Activated CD4-positive, CD25-positive, alpha-beta regulatory T cell treated with anti-CD3 and anti-CD28 coated beads, Interleukin-2, amount 50 U/mL, for 72 hours (primary cell): Measurements from ENCODE around the gene GORASP1.
A peak's percentile ranks its signal among the peaks of the same experiment; 100 is the strongest.

Experiments used
- DNase-seq: peaks from one replicate; pipeline ENCODE4 v3.0.0; 2021

The GORASP1 gene

GRCh38 chr3:39107388-39108199, at the start of gene GORASP1, which contains the start of gene TTC21A:
TSS of gene GORASP1 (minus strand) at chr3:39107627. CDS start at chr3:39107541, 86 bp downstream.
TSS of gene TTC21A (plus strand) at chr3:39107680. CDS start at chr3:39107838, 158 bp downstream.
- peak; percentile 61 for DNase-seq

- DNase-seq, result peak; percentile 17
Measured at GRCh38 chr3:39156421-39156820, 49.0 kb upstream of the GORASP1 start.

GRCh38 chr3:39154280-39155021, 47.0 kb upstream of the GORASP1 start:
- DNase-seq, result peak; percentile 31

DNA sequence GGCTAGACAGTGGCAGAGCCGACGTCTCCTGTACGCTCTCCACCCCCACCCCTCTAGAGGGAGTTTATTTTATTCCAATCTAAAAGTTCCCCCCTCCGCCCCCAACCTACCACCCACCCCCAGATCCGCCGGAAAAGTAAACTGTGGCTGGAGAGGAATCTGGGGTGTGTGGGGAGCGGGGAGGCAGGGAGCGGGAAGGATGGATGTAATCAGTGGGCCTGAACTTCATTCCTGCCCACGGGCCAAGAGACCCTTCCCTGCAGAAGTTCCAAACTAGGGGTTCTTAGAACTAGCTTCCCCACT, 46.5 kb upstream of the GORASP1 start:
- DNase-seq, result no peak

- DNase-seq, result peak; percentile 50
Measured at GRCh38 chr3:39150803-39151631, 43.6 kb upstream of the GORASP1 start.

GRCh38 chr3:39150148-39150802, 42.8 kb upstream of the GORASP1 start:
- DNase-seq, result peak; percentile 24

GRCh38 chr3:39149498-39150147, 42.2 kb upstream of the GORASP1 start:
- peak; percentile 17 for DNase-seq

- DNase-seq, result peak; percentile 2
Measured at GRCh38 chr3:39149059-39149455, 41.6 kb upstream of the GORASP1 start.

DNA sequence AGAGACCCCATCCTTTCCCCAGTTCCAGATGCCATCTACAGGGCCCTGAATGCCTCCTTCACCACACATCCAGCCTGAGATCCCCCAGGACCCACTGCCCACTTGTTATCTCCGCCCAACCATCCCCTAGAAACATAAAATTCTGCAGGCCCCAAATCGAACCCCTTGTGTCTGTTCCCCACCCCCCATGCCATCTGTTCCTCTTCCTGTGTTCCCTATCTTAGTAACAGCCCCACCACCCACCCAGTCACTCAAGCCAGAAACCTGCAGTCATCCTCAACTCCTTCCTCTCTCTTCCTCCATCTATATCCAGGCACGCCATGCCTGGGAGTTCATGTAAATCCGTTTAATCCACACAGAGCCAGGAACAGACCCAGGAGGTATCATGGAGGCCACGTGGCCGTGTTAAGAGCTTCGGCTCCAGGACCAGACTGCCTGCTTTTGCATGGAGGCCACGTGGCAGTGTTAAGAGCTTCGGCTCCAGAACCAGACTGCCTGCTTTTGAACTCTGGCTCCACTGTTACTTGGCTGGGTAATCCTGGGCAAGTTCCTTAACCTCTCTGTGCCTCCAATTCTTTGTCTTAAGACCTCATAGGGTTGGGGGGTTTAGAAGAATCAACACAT, 41.1 kb upstream of the GORASP1 start:
- DNase-seq, result peak; percentile 28

GRCh38 chr3:39147711-39148434, 40.4 kb upstream of the GORASP1 start:
- peak; percentile 32 for DNase-seq

DNA sequence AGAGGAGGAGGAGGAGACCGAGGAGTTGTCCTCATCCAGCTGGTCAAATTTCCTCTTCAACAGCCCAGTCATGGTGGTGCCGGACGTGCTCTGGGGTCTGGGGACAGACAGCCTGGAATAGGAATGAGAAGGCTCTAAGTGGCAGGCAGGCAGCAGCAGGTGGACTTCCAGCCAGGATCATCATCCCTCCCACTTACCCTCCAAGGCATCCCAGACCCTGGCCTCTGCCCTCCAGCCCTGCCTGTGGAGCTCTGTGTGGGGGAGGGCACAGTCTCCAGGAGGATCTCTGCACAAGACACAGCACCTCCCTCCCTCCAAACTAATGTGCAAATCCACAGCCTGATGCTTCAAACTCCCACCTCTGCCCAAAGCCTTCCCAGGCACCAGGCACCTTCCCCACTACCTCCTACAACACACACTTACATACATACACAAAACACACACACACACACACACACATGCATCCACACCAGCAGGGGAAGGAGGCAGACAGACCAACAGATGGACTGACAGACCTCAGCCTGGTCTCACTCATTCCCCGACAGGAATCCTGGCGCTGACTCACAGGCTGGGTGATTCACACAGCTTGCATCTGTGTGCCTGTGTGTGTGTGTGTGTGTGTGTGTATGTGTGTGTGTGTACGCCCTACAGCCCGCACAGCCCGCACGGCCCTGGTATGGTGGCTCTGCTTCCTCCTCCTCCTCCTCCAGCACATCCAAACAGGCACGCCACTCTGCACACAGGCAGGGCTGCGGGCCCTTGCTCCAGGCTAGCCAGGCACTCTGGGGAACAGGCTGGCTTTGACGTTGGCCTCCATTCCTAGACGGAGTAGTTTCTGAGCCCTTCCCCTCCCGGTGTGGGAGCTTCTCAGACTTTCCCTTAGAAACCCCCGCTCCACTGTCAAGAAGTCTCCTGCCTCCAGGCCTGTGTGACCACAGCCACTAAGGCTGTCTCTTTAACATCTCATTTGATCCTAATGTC, 39.5 kb upstream of the GORASP1 start:
- DNase-seq, result no peak

DNA sequence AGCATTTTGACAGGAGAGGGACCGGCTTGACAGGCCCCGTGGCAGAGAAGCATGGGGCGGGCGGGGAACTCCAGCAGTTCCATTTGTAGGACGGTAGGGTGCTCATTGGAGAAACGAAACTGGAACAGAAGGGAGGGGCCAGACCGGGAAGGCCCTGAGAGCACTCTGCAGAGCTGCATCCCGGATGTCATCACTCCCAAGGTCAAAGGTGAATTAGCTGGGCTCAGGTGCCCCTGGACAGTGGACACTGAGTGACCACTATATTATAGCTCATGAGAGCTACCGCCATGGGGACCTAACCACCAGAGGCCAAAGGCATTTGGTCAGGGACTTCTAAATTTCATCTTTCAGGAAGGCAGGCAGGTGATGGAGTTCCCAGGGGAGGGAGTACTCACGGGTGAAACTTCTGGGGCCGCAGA, 38.7 kb upstream of the GORASP1 start:
- DNase-seq, result no peak

GRCh38 chr3:39144748-39145380, 37.4 kb upstream of the GORASP1 start:
- no peak for DNase-seq

DNA sequence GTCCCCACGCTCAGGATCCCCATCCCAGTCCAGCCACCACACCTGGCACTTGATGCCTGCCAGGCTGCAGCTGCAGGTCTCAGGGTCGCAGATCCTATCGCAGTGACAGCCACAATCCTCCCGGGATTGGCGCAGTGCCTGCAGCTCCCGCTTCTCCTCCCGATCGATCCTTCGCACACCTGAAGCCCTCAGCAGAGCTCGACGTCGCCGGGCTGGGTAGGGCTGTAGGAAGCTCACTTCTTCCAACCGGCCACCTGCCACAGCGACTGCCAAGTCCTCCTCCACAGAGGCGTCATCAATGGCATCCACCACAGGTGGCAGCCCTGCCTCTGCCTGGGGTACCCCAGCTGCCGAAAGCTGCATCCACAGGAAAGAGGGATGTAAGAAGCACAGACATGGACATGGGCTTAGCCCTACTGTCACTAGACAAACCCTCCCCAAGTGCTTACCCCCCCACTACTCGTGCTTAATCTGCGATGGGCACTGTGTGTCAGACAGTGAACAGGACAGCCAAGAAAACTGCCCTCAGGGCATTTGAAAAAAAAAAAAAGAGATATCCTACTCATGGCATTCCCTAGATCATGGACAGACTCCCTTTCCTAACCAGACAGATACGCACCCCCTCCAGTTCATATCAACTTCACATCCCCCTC, 36.8 kb upstream of the GORASP1 start:
- DNase-seq, result no peak

DNA sequence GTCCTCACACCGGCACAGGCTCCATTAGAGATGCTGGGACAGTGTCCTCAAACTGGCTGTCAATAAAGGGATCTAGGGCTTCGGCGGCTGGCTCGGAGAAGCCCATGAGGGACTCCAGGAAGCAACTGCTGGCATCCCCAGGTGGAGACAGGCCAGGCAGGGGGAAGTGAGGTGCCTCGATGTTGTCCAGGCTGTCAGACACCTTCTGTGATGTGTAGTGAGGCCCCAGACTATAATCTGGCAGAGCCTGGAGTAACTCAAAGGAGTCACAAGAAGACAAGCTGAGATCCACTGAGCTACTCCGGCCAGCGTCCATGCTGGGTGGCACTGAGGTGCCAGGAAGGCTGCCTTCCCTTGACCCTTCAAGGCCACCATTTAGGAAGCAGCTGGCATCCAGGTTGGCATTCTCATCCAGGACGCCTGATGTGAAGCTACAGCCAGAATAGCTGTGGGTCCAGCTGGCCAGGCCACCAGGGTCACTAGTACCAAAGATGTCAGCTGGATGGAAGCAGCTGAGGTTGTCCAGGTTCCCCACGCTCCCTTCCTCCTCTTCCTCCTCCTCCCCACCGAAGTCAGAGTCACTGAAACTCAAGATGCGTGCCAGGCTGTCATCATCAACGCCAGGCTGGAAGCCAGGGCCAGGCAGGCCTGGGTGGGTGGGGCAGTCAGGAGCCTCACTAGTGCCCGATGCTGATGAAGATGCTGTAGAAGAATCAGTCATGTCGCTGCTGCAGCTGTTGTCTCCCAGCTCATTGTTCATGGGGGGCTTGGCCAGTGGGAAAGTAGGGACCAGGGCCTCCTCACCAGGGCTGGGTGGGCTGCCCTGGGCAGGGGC, 35.8 kb upstream of the GORASP1 start:
- no peak for DNase-seq

GRCh38 chr3:39142067-39142466, 34.6 kb upstream of the GORASP1 start:
- no peak for DNase-seq

- DNase-seq, result no peak
Measured at GRCh38 chr3:39141171-39141995, 34.0 kb upstream of the GORASP1 start.
